DND-41 (cell line): Measurements from ENCODE around the gene GCAT.

Experiments
- ATAC-seq: fragments of 200-7000 bp; cut with Tn5 transposase; 3 replicates; pipeline ENCODE4 v1.9.1; 2021; ENCODE audit warnings: low read depth; ENCODE audit not compliant: insufficient read depth
- DNase-seq: peaks from one replicate; pipeline ENCODE4 v3.0.0-alpha.2; 2020
- H2AFZ ChIP-seq: 2 replicates; pipeline ENCODE4 v1.6.0; 2012; ENCODE audit warnings: low read depth, low read length
- H3K27ac ChIP-seq: 2 replicates; pipeline ENCODE4 v1.5.1; 2012; ENCODE audit warnings: low read length, inconsistent platforms
- H3K27me3 ChIP-seq: fragments of 200-600 bp; sonication (generic); 2 replicates; pipeline ENCODE4 v1.6.0; 2012; ENCODE audit warnings: low read length, mild to moderate bottlenecking, inconsistent platforms; ENCODE audit not compliant: insufficient read depth, poor library complexity
- H3K36me3 ChIP-seq: 2 replicates; pipeline ENCODE4 v1.5.1; 2012; ENCODE audit warnings: low read length, inconsistent platforms; ENCODE audit not compliant: insufficient read depth
- H3K4me1 ChIP-seq: 2 replicates; pipeline ENCODE4 v1.5.1; 2012; ENCODE audit warnings: mild to moderate bottlenecking, low read length; ENCODE audit not compliant: insufficient read depth
- H3K4me2 ChIP-seq: 2 replicates; pipeline ENCODE4 v1.6.0; 2012; ENCODE audit warnings: mild to moderate bottlenecking, moderate library complexity, low read length, inconsistent platforms; ENCODE audit not compliant: insufficient read depth
- H3K4me3 ChIP-seq, 2 experiments: fragments of 200-600 bp in 1 of 2; shearing (Covaris generic) in 1 of 2; 2 replicates each; pipeline ENCODE4 v1.5.1; 2012 to 2016; ENCODE audit warnings: inconsistent platforms in 2 of 2, low read length in 2 of 2, mild to moderate bottlenecking in 2 of 2, low read depth in 1 of 2, moderate library complexity in 1 of 2
- H3K79me2 ChIP-seq: 2 replicates; pipeline ENCODE4 v1.6.0; 2012; ENCODE audit warnings: low read length, inconsistent platforms; ENCODE audit not compliant: insufficient read depth
- H3K9ac ChIP-seq: 2 replicates; pipeline ENCODE4 v1.6.0; 2012; ENCODE audit warnings: low read depth, mild to moderate bottlenecking, inconsistent platforms, low read length, moderate library complexity
- H3K9me3 ChIP-seq: 2 replicates; pipeline ENCODE4 v1.5.1; 2012; ENCODE audit warnings: low read length, moderate library complexity, mild to moderate bottlenecking, inconsistent platforms; ENCODE audit not compliant: insufficient read depth, severe bottlenecking
- H4K20me1 ChIP-seq: 2 replicates; pipeline ENCODE4 v1.6.0; 2012; ENCODE audit warnings: low read length; ENCODE audit not compliant: insufficient read depth
- CTCF ChIP-seq: IDR thresholded peaks from 2 replicates; pipeline ENCODE4 v1.5.1; 2012; ENCODE audit warnings: borderline replicate concordance, low read length, moderate library complexity, mild to moderate bottlenecking; ENCODE audit not compliant: poor library complexity, severe bottlenecking; ENCODE audit errors: extremely low read depth
- EZH2 ChIP-seq: IDR thresholded peaks from 3 replicates; pipeline ENCODE4 v1.6.1; 2012; ENCODE audit warnings: borderline replicate concordance, low read depth, mild to moderate bottlenecking, moderate library complexity, low read length, inconsistent platforms; ENCODE audit not compliant: severe bottlenecking

Gene GCAT

GRCh38 chr22:37764622-37765021 lies 43.1 kb upstream of the GCAT start:
- no peaks in the 10 kb centered on the region for H3K79me2 ChIP-seq
- DNase-seq (no peak), ATAC-seq (no peak)
- H3K9me3 ChIP-seq = no peaks in the 10 kb centered on the region
- no peak overlapping the region for H3K4me2 ChIP-seq
- no peak overlapping the region for H3K27ac ChIP-seq
- peaks cover 73% of the 10 kb centered on the region for H3K36me3 ChIP-seq
- H3K4me3 ChIP-seq = no peak overlapping the region
- H3K9ac ChIP-seq = no peak overlapping the region
- TF ChIP-seq CTCF = no peak
- TF ChIP-seq EZH2 = no peak
- no peaks in the 10 kb centered on the region for H3K27me3 ChIP-seq
- H3K4me1 ChIP-seq = no peaks in the 10 kb centered on the region
- H2AFZ ChIP-seq = no peak overlapping the region
- H4K20me1 ChIP-seq = 0 out of 2 replicates have a peak, but pooled peaks cover 11% of the 10 kb centered on the region

- no peaks in the 10 kb centered on the region for H3K9me3 ChIP-seq
- no peak overlapping the region for H3K27ac ChIP-seq
- H3K4me2 ChIP-seq = no peak overlapping the region
- no peak overlapping the region for H3K4me3 ChIP-seq
- H3K4me1 ChIP-seq = no peaks in the 10 kb centered on the region
- DNase-seq = no peak
- no peaks in the 10 kb centered on the region for H3K79me2 ChIP-seq
- no peak for TF ChIP-seq EZH2
- TF ChIP-seq CTCF = no peak
- no peak overlapping the region for H2AFZ ChIP-seq
- H3K9ac ChIP-seq = no peak overlapping the region
- H3K27me3 ChIP-seq = no peaks in the 10 kb centered on the region
- ATAC-seq = no peak
- 0 out of 2 replicates have a peak, but pooled peaks cover 11% of the 10 kb centered on the region for H4K20me1 ChIP-seq
- peaks cover 70% of the 10 kb centered on the region for H3K36me3 ChIP-seq
Measured at GRCh38 chr22:37765498-37765897, 42.2 kb upstream of the GCAT start.

GRCh38 chr22:37765953-37766576 lies 41.7 kb upstream of the GCAT start:
- Histone ChIP-seq H3K4me1 (no peaks in the 10 kb centered on the region), H3K27me3 (no peaks in the 10 kb centered on the region), H3K4me3 (no peak overlapping the region), H3K27ac (no peak overlapping the region), H3K36me3 (peaks cover 68% of the 10 kb centered on the region), H2AFZ (no peak overlapping the region), H3K79me2 (no peaks in the 10 kb centered on the region), H3K4me2 (no peak overlapping the region), H3K9me3 (no peaks in the 10 kb centered on the region), H4K20me1 (0 out of 2 replicates have a peak, but pooled peaks cover 11% of the 10 kb centered on the region), H3K9ac (no peak overlapping the region)
- TF ChIP-seq EZH2 = no peak
- no peak for TF ChIP-seq CTCF
- ATAC-seq = no peak
- no peak for DNase-seq
